Urinary bladder (tissue), 4 donors: ENCODE data around the gene ZDHHC4. TPM values are rescaled to one million over a fixed set of nuclear protein-coding genes. Genes with fewer than 3 reads are reported as not detected.
"Not testable (repeated sequence)": the region's sequence is repeated elsewhere in the genome, so short reads cannot be mapped to it uniquely, and the experiment has no call there.

Experiments
- DNase-seq: peaks from one replicate; pipeline ENCODE4 v3.0.0-alpha.2; 2015; ENCODE audit errors: extremely low spot score
- H3K27ac ChIP-seq: one replicate; pipeline ENCODE4 v1.5.1; 2013; ENCODE audit warnings: low read depth, mild to moderate bottlenecking, moderate library complexity
- H3K36me3 ChIP-seq: one replicate; pipeline ENCODE4 v1.6.1; 2013; ENCODE audit warnings: mild to moderate bottlenecking, moderate library complexity; ENCODE audit not compliant: insufficient read depth
- H3K4me1 ChIP-seq: one replicate; pipeline ENCODE4 v1.6.1; 2013; ENCODE audit warnings: mild to moderate bottlenecking, moderate library complexity; ENCODE audit not compliant: insufficient read depth
- H3K4me3 ChIP-seq: one replicate; pipeline ENCODE4 v1.5.1; 2013; ENCODE audit warnings: low read depth, low read length
- WGBS: extraction: QIAGEN DNeasy Blood & Tissue Kit; methylation state at CpG from one replicate; pipeline ENCODE4 v1.1.7; 2013; 5-methylcytosine and 5-hydroxymethylcytosine counted together
- polyA plus RNA-seq: library from polyadenylated mRNA; stranded (reverse); fragments of 200-250 nt; gene quantifications from one replicate; pipeline ENCODE4 v1.2.3, GENCODE V29; 2013
- total RNA-seq: library from RNA; depleted of rRNA; stranded (reverse); fragments of >200 nt; gene quantifications from one replicate; pipeline ENCODE4 v1.2.3, GENCODE V29; 2014
- donor health status: healthy with polysubstance abuse.
- donor health status: healthy.

The ZDHHC4 gene
- total and polyA plus RNA-seq, 2 donors = 52.0 to 54.6 TPM

DNA sequence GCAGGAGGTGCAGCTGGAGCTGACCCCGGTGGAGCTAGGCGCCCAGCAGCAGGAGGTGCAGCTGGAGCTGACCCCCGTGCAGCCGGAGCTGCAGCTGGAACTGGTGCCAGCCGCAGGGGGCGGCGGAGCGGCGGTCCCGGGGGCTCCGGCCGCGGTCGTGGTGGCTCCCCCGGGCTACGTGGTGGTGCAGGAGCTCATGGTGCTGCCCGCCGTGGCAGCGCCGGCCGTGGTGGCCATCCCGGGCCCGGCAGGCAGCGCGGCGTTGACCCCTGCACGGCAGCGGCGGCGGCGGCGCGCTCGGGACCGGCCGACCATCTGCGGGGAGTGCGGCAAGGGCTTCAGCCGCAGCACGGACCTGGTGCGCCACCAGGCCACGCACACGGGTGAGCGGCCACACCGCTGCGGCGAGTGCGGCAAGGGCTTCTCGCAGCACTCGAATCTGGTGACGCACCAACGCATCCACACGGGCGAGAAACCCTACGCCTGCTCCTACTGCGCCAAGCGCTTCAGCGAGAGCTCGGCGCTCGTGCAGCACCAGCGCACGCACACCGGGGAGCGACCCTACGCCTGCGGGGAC is 45.0 kb downstream of the ZDHHC4 start:
- no peak overlapping the region for H3K4me3 ChIP-seq
- WGBS = 96% methylated on average over 67 of the region's 67 CpGs
- H3K36me3 ChIP-seq = peaks cover 2% of the 10 kb centered on the region
- no peak for DNase-seq
- no peaks in the 10 kb centered on the region for H3K4me1 ChIP-seq
- no peak overlapping the region for H3K27ac ChIP-seq

DNA sequence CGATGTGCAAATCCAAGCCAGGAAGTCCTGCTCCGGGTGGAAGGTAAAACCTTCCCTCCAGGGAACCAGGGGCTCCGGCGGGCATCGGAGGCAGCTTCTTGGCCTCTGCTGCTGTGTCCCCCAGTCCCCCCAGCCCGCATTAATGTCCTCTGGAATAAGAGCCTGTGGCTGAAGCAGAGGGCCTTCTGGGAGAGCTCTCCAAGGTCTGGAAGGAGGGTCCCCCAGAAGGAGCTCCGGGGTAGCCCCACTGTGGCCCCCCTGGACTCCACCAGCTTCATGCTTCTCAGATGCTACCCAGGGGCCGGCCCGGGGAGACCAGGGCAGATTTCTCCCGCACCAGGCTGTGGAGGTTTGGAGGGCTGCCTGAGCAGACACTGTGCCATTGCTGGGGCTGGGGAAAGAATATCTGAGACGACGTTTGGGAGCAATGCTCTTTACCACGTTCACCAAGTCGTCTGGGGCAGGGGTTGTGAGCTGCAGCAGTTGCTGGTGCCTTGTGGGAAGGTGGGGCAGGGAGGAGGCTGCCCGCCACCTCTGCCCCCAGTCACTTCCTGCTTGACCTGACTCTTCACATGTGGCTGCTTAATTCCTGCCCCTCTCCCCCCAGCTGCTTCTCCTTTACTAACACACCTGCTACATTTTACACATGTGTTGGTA is 46.5 kb downstream of the ZDHHC4 start:
- no peak for DNase-seq
- no peak overlapping the region for H3K4me3 ChIP-seq
- H3K4me1 ChIP-seq = no peaks in the 10 kb centered on the region
- no peak overlapping the region for H3K27ac ChIP-seq
- WGBS = 80% methylated on average over 15 of the region's 15 CpGs
- H3K36me3 ChIP-seq = peaks cover 2% of the 10 kb centered on the region

DNA sequence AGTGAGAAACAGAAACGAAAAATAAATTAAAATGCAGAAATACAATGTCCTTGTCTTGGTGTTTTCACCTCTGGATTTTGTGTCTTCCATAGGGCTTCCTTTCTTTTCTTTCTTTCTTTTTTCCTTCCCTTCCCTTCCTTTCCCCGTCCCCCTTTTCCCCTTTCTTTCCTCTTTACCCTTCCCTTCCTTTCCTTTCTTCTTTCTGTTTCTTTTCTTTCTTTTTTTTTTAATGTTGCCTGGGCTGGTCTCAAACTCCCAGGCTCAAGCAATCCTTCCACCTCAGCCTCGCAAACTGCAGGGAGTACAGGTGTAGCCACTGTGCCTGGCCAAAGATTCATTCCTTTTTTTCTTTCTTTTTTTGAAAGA is 47.0 kb downstream of the ZDHHC4 start:
- WGBS = 83% methylated on average over 3 of the region's 3 CpGs
- DNase-seq = no peak
- Histone ChIP-seq H3K4me1 (no peaks in the 10 kb centered on the region), H3K36me3 (peaks cover 2% of the 10 kb centered on the region), H3K27ac (no peak overlapping the region), H3K4me3 (no peak overlapping the region)

DNA sequence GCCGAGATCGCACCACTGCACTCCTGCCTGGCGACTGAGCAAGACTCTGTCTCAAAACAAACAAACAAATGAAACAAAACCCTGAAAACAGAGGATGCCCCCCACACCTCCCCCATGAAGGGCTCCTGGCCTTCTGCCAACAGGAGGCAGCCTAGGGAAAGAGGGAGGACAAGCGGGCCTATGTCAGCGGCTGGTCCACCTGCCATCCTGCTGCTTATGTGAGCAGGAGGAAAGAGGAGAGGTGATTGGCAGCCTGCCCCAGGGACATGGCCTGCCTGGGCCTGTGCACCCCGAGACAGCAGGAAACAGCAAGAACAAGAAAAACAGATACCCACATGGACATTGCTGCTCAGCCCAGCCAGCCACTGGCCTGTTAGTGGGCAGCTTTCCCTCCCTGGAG is 50.8 kb downstream of the ZDHHC4 start:
- Histone ChIP-seq H3K27ac (no peak overlapping the region), H3K36me3 (no peaks in the 10 kb centered on the region), H3K4me1 (no peaks in the 10 kb centered on the region), H3K4me3 (no peak overlapping the region)
- peak; percentile 5 for DNase-seq
- WGBS = 80% methylated on average over 6 of the region's 6 CpGs

DNA sequence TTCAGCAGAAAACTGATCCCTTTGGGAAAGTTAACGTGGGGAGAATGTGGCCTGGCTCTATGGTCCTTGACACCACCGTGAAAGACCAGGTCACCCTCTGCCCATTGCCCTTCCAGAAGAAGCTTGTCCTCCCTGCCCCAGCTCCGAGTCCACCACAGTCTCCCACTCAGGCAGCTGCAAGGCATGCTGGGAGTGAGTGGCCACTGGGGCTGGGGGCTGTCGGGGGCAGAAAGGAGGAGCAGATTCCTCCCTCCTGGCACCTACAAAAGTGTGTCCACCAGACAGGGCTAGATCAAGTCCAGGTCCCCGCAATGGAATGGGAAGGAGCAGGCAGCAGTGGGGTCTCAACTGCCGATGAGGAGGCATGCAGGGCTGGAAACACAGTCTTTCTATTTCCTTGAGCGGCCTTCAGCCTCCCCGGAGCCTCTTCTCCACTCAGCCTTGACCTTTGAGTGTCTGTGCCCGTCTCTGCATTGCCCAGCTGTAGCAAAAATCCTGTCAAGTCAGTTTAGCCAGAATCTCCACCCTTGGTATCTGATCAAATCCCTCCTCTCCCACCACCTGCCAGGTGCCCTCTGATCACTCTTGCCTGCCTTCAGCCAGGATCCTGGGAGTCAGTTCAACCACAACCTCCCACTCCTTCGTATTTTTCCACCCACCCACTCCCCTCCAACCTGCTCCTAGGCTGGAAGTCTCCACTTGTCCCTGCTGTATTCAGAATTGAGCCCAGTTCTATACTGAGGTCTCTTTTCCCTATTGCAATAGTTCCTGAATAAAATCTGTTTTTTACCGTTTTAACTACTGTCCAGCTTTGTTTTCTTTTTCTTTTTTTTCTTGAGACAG is 53.0 kb downstream of the ZDHHC4 start:
- Histone ChIP-seq H3K36me3 (no peaks in the 10 kb centered on the region), H3K4me1 (no peaks in the 10 kb centered on the region), H3K4me3 (no peak overlapping the region), H3K27ac (no peak overlapping the region)
- no peak for DNase-seq
- 68% methylated on average over 11 of the region's 11 CpGs for WGBS

DNA sequence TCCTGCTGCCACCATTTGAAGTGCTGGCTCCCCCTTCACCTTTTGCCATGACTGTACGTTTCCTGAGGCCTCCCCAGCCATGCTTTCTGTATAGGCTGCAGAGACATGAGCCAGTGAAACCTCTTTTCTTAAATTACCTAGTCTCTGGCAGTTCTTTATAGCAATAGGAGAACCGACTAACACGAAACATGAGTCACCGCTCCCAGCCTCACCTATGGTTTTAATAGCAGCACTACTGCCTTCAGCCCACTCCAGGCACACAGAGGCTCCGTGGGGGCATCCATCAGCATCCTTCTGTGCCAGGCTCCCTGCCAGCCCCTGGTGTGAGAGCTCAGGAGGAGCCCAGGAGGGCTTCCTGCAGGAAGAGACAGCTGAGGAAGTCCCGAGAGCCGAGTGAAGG is 54.4 kb downstream of the ZDHHC4 start:
- Histone ChIP-seq H3K4me3 (no peak overlapping the region), H3K36me3 (no peaks in the 10 kb centered on the region), H3K27ac (no peak overlapping the region), H3K4me1 (no peaks in the 10 kb centered on the region)
- no peak for DNase-seq
- WGBS = 71% methylated on average over 7 of the region's 7 CpGs

DNA sequence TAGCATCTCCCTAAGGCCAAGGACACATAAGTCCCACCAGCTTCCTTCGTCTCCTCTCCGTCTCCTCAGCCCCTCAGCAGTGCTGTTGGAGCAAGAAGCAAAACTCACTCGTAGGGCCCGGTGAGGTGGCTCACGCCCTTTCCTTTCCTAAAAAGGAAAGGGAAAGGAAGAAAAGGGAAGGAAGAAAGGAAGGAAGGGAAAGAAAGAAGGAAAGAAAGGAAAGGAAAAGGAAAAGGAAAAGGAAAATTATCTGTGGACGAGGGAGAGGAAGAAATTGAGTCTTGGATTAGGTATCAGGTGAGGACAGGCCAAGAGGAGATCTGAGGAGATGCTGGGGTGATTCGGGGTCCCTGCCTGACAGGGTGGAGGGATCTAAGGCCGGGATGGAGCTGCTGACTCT is 56.8 kb downstream of the ZDHHC4 start:
- H3K4me1 ChIP-seq = no peaks in the 10 kb centered on the region
- no peak overlapping the region for H3K27ac ChIP-seq
- 76% methylated on average over 8 of the region's 8 CpGs for WGBS
- H3K4me3 ChIP-seq = no peak overlapping the region
- no peaks in the 10 kb centered on the region for H3K36me3 ChIP-seq
- DNase-seq = no peak

DNA sequence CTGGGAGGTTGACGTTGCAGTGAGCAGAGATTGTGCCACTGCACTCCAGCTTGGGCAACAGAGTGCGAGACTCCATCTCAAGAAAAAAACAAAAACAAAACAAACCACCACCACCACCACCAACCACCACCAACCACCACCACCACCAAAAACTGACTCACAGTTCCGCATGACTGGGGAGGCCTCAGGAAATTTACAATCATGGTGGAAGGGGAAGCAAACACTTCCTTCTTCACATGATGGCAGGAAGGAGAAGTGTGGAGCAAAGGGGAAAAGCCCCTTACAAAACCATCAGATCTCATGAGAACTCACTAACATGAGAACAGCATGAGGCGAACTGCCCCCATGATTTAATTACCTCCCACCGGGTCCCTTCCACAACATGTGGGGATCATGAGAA is 57.7 kb downstream of the ZDHHC4 start:
- H3K4me3 ChIP-seq, DNase-seq, H3K4me1 ChIP-seq, H3K36me3 ChIP-seq, H3K27ac ChIP-seq: not testable (repeated sequence)
- WGBS = 84% methylated on average over 5 of the region's 5 CpGs

DNA sequence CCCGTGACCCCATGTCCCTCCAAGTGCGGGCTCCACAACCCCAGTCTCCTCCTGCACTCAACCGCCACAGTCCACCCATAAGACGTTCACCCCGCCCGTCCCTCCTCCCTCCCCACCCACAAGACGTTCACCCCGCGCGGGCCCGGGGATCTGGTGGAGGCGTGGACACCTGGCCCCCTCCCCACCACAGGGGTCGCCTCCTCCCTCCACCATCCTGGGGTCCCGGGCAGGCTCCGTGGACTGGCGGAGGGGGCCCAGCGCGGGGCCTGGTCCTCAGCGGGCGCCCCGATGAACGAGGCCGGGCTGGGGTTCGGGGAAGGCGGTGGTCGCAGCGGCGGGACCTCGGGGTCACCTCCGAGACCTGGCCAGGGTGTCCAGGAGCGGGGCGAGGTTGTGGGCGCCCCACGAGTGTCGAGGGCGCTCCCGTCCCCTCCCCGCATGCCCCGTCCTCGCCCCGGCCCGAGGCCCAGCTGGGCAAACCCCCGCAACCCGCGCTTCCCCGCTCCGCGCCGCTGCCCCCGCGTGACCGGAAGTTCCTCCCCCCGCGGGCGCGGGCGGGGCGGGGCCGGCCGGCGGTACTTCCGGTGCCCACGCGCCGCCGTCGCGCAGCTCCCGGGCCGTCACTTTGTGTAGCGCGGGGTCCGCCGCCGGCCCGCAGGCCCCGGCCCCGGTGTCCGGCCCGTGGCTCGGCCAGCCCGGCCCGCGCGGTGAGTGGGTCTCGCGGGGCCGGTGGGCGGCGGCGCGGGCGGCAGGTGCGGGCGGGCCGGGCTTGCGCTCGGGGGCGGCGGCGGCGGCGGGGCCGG is 59.7 kb downstream of the ZDHHC4 start, which contains the start of gene ZNF316:
TSS of gene ZNF316 (plus strand) at position 578 of the 803 bp plus-strand sequence. CDS start 5,092 bp downstream, outside the sequence.
- WGBS = under 1% methylated on average over 104 of the region's 104 CpGs
- Histone ChIP-seq H3K4me3 (peak within 1 kb of the TSS; percentile 99), H3K36me3 (no peaks in the 10 kb centered on the region), H3K27ac (peak within 1 kb of the TSS; percentile 80), H3K4me1 (no peaks in the 10 kb centered on the region)
- no peak for DNase-seq

DNA sequence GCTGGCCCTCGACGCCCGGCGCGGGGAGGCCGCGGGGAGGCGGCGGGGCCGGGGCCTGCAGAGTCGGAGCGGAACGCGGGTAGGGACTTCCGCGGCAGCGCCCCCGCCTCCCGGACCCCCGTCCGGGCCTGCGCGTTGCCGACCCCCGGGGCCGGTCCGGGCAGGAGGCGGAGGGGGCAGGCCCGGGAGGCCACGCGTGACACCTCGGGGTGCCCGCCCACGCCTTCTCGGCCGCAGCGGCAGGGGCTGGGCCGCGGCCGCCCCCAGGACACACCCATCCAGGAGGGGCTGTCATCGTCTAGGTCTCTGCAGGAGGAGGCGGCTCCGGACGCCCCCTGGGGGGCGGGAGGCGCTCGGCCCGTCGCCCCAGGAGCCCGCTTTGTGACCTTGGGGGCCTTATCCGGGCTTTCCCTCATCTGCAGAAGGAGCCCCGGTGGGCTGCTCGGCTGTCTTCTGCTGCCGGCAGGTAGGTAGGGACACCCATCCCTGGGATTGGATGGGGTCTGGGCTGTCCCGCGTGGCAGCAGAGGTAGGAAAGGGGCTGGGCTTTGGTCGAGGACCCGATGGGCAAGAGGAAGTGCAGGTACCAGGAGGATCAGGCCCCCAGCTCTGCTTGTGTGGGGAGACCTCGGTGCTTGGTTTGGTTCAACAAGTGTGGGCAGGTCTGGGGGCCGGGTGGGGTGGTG is 60.4 kb downstream of the ZDHHC4 start:
- Histone ChIP-seq H3K4me3 (peak overlapping the region; percentile 99), H3K27ac (no peak overlapping the region), H3K36me3 (no peaks in the 10 kb centered on the region), H3K4me1 (no peaks in the 10 kb centered on the region)
- 1% methylated on average over 60 of the region's 60 CpGs for WGBS
- DNase-seq = no peak
